HepG2 (cell line): ENCODE measurements around the gene PDIA6.

Experiments
- ARHGAP35 ChIP-seq: sonication (generic); formaldehyde crosslinking; IDR thresholded peaks from 2 replicates; pipeline ENCODE4 v1.9.0; 2022; ENCODE audit warnings: mild to moderate bottlenecking, inconsistent platforms, moderate library complexity, missing genetic modification reagents, borderline replicate concordance
- ATF3 ChIP-seq: sonication (generic); formaldehyde crosslinking; IDR thresholded peaks from 2 replicates; pipeline ENCODE4 v1.4.0; 2020; ENCODE audit warnings: missing genetic modification reagents
- CTCF ChIP-seq: sonication (generic); formaldehyde crosslinking; IDR thresholded peaks from 2 replicates; pipeline ENCODE4 v1.5.0; 2020; ENCODE audit warnings: mild to moderate bottlenecking, missing genetic modification reagents, moderate library complexity
- EP300 ChIP-seq, 3 experiments: sonication (generic) in 1 of 3; formaldehyde crosslinking in 1 of 3; IDR thresholded peaks; 2 replicates each; pipeline versions ENCODE4 v1.5.1 to v1.6.1; 2011 to 2020; ENCODE audit warnings: low read depth in 2 of 3, low read length in 2 of 3, borderline replicate concordance in 1 of 3, improper control_type of control experiment in 1 of 3, mild to moderate bottlenecking in 1 of 3, missing genetic modification reagents in 1 of 3, moderate library complexity in 1 of 3
- EZH2 ChIP-seq: conservative IDR thresholded peaks from 2 replicates; pipeline ENCODE4 v1.6.1; 2012; ENCODE audit warnings: mild to moderate bottlenecking, low read depth, low read length, moderate library complexity
- FOXJ3 ChIP-seq: sonication (generic); formaldehyde crosslinking; IDR thresholded peaks from 2 replicates; pipeline ENCODE4 v1.4.0; 2020; ENCODE audit warnings: missing genetic modification reagents, mild to moderate bottlenecking, borderline replicate concordance
- TCF7L2 ChIP-seq: IDR thresholded peaks from 2 replicates; pipeline ENCODE4 v1.6.1; 2011; ENCODE audit warnings: mild to moderate bottlenecking, low read depth, low read length, moderate library complexity
- YY1 ChIP-seq: IDR thresholded peaks from 2 replicates; pipeline ENCODE4 v1.6.1; 2011; ENCODE audit warnings: low read length, low read depth, moderate library complexity, mild to moderate bottlenecking; ENCODE audit not compliant: insufficient read depth, insufficient replicate concordance
- ZBTB43 ChIP-seq: sonication (generic); formaldehyde crosslinking; conservative IDR thresholded peaks from 2 replicates; pipeline ENCODE4 v1.4.0; 2020; ENCODE audit warnings: missing genetic modification reagents
- ZNF501 ChIP-seq: sonication (generic); formaldehyde crosslinking; IDR thresholded peaks from 2 replicates; pipeline ENCODE4 v1.5.1; 2020; ENCODE audit warnings: mild to moderate bottlenecking, moderate library complexity, missing genetic modification reagents
- ZNF549 ChIP-seq: sonication (generic); formaldehyde crosslinking; IDR thresholded peaks from 2 replicates; pipeline ENCODE4 v1.5.0; 2020; ENCODE audit warnings: missing genetic modification reagents
- ZNF816 ChIP-seq: sonication (generic); formaldehyde crosslinking; IDR thresholded peaks from 2 replicates; pipeline ENCODE4 v1.8.0; 2022; ENCODE audit warnings: missing genetic modification reagents, mild to moderate bottlenecking, borderline replicate concordance

- TF ChIP-seq TCF7L2, result no peak
- no peak for TF ChIP-seq ZNF501 (CRISPR knock-in tag)
- no peak for TF ChIP-seq ZNF549
- no peak for TF ChIP-seq ZNF816 (CRISPR knock-in tag)
- TF ChIP-seq ATF3 (CRISPR knock-in tag), result no peak
- TF ChIP-seq EZH2, result no peak
- TF ChIP-seq FOXJ3 (CRISPR knock-in tag), result no peak
- no peak for TF ChIP-seq ARHGAP35 (CRISPR knock-in tag)
- no peak for TF ChIP-seq CTCF (CRISPR knock-in tag)
- no peak for TF ChIP-seq YY1
- TF ChIP-seq ZBTB43 (CRISPR knock-in tag), result no peak
- TF ChIP-seq EP300 (IDR thresholded peaks at IDR 0.05; ENCODE audit: low read depth in 2 of 2, low read length in 2 of 2), result no peak
- no peak for TF ChIP-seq EP300 (CRISPR knock-in tag; IDR thresholded peaks at IDR 0.05; ENCODE audit: borderline replicate concordance)
These were observed 69.9 kb downstream of the PDIA6 start for GRCh38 chr2:10742666-10743065.
